Large intestine (tissue), 3 donors: ENCODE data around the gene RBM4. TPM values are rescaled to one million over a fixed set of nuclear protein-coding genes. Genes with fewer than 3 reads are reported as not detected.

Experiments used
- DNase-seq, 2 donors: peaks; one replicate each; pipeline versions ENCODE4 v3.0.0 to v3.0.0-alpha.2; 2013
- H3K27ac ChIP-seq: one replicate; pipeline ENCODE4 v1.5.1; 2013; ENCODE audit warnings: low read length
- H3K27me3 ChIP-seq: 2 replicates; pipeline ENCODE4 v1.6.1; 2013; ENCODE audit warnings: low read length; ENCODE audit not compliant: control insufficient read depth, insufficient read depth
- H3K36me3 ChIP-seq: 2 replicates; pipeline ENCODE4 v1.6.1; 2013; ENCODE audit warnings: low read length; ENCODE audit not compliant: control insufficient read depth, insufficient read depth
- H3K4me1 ChIP-seq: one replicate; pipeline ENCODE4 v1.6.1; 2013; ENCODE audit warnings: low read length; ENCODE audit not compliant: control insufficient read depth, insufficient read depth
- H3K4me3 ChIP-seq: one replicate; pipeline ENCODE4 v1.5.1; 2013; ENCODE audit warnings: low read length
- H3K9me3 ChIP-seq: one replicate; pipeline ENCODE4 v1.6.1; 2013; ENCODE audit warnings: mild to moderate bottlenecking, low read depth, low read length, moderate library complexity; ENCODE audit not compliant: control insufficient read depth
- WGBS: methylation state at CpG from one replicate; pipeline ENCODE4 v1.1.5; 2013; ENCODE audit warnings: low lambda C conversion rate; ENCODE audit not compliant: insufficient coverage; 5-methylcytosine and 5-hydroxymethylcytosine counted together
- polyA plus RNA-seq: library from polyadenylated mRNA; unstranded; fragments of 120-200 nt; gene quantifications from one replicate; pipeline ENCODE4 v1.2.1, GENCODE V29; 2013

RBM4 gene
- polyA plus RNA-seq, 1 donor = 145 TPM

DNA sequence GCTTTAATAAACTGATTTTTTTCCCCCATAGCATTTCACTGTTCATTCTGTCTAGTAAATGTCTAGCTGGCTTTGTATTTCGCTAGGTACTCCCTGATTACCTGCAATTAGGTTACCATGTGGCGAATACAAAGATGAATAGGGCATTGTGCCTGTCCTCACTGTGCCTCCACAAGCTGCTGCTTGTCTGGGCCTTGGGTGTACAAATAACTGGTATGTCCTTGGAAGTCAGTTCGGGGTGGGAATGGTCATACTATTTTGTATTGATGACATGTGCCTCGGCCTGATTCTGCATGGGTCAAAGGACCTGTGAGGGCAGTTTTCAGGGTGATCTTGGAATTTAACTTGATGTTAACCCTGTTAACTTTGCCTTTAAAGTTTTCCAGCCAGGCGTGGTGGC, 11.4 kb downstream of the RBM4 start:
- no CpG with 5 or more reads among the region's 5 CpGs for WGBS
- Histone ChIP-seq H3K27me3 (no peaks in the 10 kb centered on the region), H3K4me1 (no peaks in the 10 kb centered on the region), H3K9me3 (no peaks in the 10 kb centered on the region), H3K36me3 (peaks cover 57% of the 10 kb centered on the region), H3K27ac (no peak overlapping the region), H3K4me3 (no peak overlapping the region)
- DNase-seq = no peak

DNA sequence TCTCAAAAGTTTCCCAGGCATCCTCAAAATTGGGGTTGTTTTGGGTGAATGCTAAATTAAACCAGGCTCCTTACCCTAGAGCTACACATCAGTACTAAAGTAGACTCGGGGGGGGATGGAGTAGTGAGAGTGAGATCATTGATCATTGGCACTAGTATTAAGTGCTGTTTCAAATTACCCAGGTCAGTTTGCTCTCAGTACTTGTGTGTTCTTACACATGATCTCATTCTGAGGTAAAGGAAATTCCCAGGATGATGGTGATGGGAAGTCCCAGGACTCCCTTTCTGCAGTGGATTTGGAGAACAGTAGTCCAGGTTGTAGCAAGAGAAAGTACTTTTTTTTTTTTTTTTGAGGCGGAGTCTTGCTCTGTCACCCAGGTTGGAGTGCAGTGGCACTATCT, 12.5 kb downstream of the RBM4 start:
- no CpG with 5 or more reads among the region's 2 CpGs for WGBS
- Histone ChIP-seq H3K4me3 (no peak overlapping the region), H3K27me3 (no peaks in the 10 kb centered on the region), H3K27ac (no peak overlapping the region), H3K9me3 (no peaks in the 10 kb centered on the region), H3K4me1 (no peaks in the 10 kb centered on the region), H3K36me3 (peaks cover 47% of the 10 kb centered on the region)
- no peak for DNase-seq

DNA sequence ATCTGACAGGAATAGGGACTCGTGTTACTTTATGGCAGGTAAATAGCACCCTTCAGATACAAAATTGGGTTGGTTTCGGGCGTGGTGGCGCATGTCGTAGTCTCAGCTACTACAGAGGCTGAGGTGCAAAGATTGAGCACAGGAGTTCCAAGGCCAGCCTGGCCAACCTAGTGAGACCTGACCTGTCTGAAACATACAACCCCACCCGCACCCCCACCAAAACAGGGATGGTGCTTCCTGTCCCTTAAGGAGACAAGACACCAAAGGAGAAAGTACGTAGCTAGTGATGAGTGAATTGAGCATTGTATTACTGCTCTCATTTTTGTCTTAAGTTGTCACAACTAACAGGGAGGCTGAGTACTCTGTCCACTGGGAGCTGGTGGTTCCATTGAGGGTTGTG, 14.1 kb downstream of the RBM4 start:
- Histone ChIP-seq H3K36me3 (peaks cover 39% of the 10 kb centered on the region), H3K9me3 (no peaks in the 10 kb centered on the region), H3K4me3 (no peak overlapping the region), H3K27ac (no peak overlapping the region), H3K4me1 (no peaks in the 10 kb centered on the region), H3K27me3 (no peaks in the 10 kb centered on the region)
- DNase-seq = no peak
- 20% methylated on average over 1 of the region's 7 CpGs for WGBS

DNA sequence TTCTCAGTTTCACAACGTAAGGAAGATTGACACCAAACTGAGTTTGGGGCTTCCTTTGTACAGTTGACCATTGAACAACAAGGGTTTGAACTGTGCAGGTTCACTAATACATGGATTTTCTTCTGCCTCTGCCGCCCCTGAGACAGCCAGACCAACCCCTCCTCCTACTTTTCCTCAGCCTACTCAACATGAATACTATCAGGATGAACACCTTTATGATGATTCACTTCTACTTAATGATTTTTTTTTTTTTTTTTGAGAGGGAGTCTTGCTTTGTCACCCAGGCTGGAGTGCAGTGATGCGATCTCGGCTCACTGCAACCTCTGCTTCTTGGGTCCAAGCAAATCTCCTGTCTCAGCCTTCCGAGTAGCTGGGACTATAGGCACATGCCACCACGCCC, 14.6 kb downstream of the RBM4 start:
- Histone ChIP-seq H3K9me3 (no peaks in the 10 kb centered on the region), H3K27me3 (no peaks in the 10 kb centered on the region), H3K4me1 (no peaks in the 10 kb centered on the region), H3K27ac (no peak overlapping the region), H3K4me3 (no peak overlapping the region), H3K36me3 (peaks cover 37% of the 10 kb centered on the region)
- no peak for DNase-seq
- WGBS = no CpG with 5 or more reads among the region's 6 CpGs

DNA sequence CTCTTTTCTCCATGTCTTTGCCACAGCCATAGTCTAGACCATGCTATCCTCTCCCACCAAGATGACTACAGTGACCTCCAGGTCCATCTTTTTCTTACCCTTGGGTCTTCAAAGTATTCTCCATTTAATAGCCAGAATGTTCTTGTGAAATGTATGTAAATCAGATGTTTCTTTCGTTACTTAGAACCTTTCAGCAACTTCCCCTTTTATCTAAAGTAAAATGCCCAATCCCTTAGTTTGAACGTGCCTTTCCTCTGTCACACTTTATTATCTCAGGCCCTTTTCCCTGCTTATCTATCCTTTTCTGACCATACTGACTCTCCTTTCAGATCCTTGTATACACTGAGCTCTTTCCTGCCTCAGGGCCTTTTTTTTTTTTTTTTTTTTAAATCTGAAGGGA, 21.3 kb downstream of the RBM4 start:
- no peak for DNase-seq
- H3K9me3 ChIP-seq = no peaks in the 10 kb centered on the region
- no peak overlapping the region for H3K27ac ChIP-seq
- H3K4me3 ChIP-seq = no peak overlapping the region
- H3K4me1 ChIP-seq = no peaks in the 10 kb centered on the region
- WGBS = 52% methylated on average over 2 of the region's 2 CpGs
- peaks cover 26% of the 10 kb centered on the region for H3K36me3 ChIP-seq
- no peaks in the 10 kb centered on the region for H3K27me3 ChIP-seq

DNA sequence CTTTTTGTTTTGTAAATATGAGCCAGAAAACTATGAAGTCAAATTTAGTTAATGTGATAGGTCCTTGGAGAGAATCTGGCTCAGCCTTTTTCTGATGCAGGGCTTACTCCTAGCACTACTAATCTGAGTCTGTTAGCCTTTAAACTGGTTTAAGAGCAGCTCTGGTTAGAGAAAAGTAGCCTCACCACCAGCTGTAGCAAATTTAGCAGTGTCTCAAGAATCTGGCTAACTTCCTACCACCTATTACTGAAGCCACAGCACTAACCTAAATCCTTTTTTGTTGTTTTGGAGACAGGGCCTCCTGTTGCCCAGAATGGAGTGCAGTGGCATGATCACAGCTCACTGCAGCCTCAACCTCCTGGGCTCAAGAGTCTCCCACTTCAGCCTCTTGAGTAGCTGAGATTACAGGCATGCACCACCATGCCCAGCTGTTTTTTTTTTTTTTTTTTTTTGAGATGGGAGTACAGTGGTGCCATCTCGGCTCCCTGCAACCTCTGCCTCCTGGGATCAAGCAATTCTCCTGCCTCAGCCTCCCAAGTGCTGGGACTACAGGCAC, 25.3 kb downstream of the RBM4 start:
- DNase-seq = no peak
- no peaks in the 10 kb centered on the region for H3K27me3 ChIP-seq
- no CpG with 5 or more reads among the region's 1 CpG for WGBS
- peaks cover 53% of the 10 kb centered on the region for H3K36me3 ChIP-seq
- no peaks in the 10 kb centered on the region for H3K4me1 ChIP-seq
- no peaks in the 10 kb centered on the region for H3K9me3 ChIP-seq
- no peak overlapping the region for H3K27ac ChIP-seq
- no peak overlapping the region for H3K4me3 ChIP-seq

DNA sequence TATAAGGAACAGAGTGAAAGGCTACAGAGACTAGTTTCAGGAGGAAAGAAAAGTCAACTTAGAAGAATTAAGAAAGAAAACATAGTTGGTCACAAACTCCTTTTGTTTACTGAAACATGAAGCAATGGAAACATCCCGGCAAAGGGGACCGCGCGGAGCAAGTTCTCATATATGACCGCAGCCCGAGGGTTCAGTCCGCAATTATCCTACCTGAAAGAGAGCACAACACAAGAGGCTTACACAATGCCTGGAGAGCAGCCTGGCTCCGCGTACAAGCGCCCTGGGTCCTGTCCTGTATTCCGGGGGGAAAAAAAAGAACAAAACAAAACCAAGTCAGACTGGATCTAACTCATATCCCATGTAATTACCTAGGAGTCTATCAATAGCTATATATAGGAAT, 26.9 kb downstream of the RBM4 start:
- H3K27me3 ChIP-seq = no peaks in the 10 kb centered on the region
- H3K9me3 ChIP-seq = no peaks in the 10 kb centered on the region
- no CpG with 5 or more reads among the region's 11 CpGs for WGBS
- peaks cover 54% of the 10 kb centered on the region for H3K36me3 ChIP-seq
- DNase-seq = no peak
- no peaks in the 10 kb centered on the region for H3K4me1 ChIP-seq
- H3K27ac ChIP-seq = no peak overlapping the region
- no peak overlapping the region for H3K4me3 ChIP-seq

DNA sequence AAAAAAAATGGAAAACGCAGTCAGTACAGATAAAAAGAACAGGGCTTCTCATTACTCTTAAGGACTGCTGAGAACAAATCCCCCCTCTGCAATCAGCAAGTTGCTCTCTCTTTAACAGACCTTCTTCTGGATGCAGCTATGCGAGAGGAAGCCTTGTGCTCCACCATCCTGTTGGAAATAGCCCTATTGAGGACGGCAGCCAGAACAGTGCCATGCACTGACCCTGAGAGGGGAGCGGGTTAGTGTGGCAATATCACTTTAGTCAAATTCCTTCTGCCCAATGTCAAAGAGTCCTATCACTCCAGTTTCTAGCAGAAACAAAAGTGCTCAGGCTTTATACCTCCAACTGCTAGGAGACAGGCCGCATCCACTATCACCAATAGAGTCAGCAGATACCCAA, 32.3 kb downstream of the RBM4 start:
- Histone ChIP-seq H3K27ac (no peak overlapping the region), H3K36me3 (peaks cover 34% of the 10 kb centered on the region), H3K9me3 (no peaks in the 10 kb centered on the region), H3K27me3 (no peaks in the 10 kb centered on the region), H3K4me1 (no peaks in the 10 kb centered on the region), H3K4me3 (no peak overlapping the region)
- WGBS = no CpG with 5 or more reads among the region's 5 CpGs
- no peak for DNase-seq

DNA sequence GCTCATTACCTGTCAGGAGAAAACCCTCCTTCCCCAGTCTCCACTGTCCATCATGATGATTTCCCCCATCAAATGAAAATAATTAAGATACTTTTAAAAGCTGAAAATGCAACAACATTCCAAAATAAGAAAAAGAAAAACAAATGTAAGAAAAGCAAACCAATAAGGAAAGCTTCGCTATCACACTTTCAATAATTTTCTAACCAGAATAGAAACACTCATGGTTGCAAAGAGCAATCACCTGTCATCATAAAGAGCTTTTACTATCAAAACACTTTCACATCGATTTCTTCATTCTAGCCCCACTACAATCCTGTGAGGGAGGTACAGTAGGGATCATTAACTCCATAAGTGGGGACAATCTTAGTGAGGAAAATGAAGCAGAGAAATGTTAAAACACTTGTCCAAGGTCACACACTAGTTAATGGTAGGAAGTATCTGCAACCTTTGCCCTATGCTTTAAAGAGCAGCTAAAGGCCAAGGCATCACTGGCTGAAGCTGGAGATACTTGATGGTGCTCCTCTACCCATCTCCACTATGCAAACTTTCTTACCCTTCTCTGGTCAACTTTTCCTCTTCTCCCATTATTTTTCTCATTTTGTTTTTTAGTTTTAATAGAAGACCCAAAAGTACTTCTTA, 36.6 kb downstream of the RBM4 start:
- peaks cover 12% of the 10 kb centered on the region for H3K36me3 ChIP-seq
- peak in 1 of 2 donors; percentile 7 for DNase-seq
- H3K4me3 ChIP-seq = no peak overlapping the region
- no peak overlapping the region for H3K27ac ChIP-seq
- no peaks in the 10 kb centered on the region for H3K9me3 ChIP-seq
- H3K27me3 ChIP-seq = no peaks in the 10 kb centered on the region
- no CpG with 5 or more reads among the region's 2 CpGs for WGBS
- peaks cover 6% of the 10 kb centered on the region for H3K4me1 ChIP-seq

DNA sequence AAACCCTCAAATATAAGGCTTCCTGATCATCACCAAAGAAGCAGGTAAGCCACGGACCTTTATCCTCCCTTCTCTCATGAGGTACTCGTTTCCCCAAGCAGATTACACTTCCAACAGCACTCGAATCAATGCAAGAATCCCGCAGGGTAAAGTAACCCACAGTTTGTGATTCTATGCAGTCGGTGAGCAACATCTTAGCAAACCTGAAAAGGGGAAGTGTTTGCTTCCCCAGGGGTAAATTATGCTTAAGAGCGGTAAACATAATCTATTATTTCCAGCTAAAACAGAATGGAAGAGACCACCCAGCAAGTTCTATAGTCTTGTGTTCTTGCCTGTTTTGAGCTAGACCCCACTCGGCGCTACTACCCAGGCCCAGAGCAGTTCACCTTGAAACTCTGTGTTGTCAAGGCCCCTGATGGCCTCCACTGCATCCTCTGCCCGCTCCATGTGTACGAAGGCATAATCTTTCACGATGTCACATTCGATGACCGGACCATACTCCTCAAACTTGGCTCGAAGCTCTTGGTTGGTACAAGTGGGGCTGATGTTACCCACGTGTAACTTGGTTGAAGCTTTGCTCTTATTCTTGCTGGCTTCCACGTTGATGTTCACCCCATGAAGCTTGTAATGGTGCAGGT, 37.9 kb downstream of the RBM4 start:
- no peak for DNase-seq
- no peaks in the 10 kb centered on the region for H3K9me3 ChIP-seq
- no peak overlapping the region for H3K4me3 ChIP-seq
- peaks cover 6% of the 10 kb centered on the region for H3K4me1 ChIP-seq
- H3K27ac ChIP-seq = no peak overlapping the region
- no CpG with 5 or more reads among the region's 16 CpGs for WGBS
- no peaks in the 10 kb centered on the region for H3K27me3 ChIP-seq
- peaks cover 7% of the 10 kb centered on the region for H3K36me3 ChIP-seq
